Mesangial cell (primary cell): ENCODE measurements around the gene SLC25A40. TPM values are rescaled to one million over a fixed set of nuclear protein-coding genes. Genes with fewer than 3 reads are reported as not detected.

Source experiments
- total RNA-seq: library from RNA; depleted of rRNA; stranded (reverse); fragments of >200 nt; gene quantifications from 2 replicates; pipeline ENCODE4 v1.2.3, GENCODE V29; 2015

Gene SLC25A40, protein sequence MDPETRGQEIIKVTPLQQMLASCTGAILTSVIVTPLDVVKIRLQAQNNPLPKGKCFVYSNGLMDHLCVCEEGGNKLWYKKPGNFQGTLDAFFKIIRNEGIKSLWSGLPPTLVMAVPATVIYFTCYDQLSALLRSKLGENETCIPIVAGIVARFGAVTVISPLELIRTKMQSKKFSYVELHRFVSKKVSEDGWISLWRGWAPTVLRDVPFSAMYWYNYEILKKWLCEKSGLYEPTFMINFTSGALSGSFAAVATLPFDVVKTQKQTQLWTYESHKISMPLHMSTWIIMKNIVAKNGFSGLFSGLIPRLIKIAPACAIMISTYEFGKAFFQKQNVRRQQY
- 9.0 and 16.3 TPM in 2 replicates for total RNA-seq

DNA sequence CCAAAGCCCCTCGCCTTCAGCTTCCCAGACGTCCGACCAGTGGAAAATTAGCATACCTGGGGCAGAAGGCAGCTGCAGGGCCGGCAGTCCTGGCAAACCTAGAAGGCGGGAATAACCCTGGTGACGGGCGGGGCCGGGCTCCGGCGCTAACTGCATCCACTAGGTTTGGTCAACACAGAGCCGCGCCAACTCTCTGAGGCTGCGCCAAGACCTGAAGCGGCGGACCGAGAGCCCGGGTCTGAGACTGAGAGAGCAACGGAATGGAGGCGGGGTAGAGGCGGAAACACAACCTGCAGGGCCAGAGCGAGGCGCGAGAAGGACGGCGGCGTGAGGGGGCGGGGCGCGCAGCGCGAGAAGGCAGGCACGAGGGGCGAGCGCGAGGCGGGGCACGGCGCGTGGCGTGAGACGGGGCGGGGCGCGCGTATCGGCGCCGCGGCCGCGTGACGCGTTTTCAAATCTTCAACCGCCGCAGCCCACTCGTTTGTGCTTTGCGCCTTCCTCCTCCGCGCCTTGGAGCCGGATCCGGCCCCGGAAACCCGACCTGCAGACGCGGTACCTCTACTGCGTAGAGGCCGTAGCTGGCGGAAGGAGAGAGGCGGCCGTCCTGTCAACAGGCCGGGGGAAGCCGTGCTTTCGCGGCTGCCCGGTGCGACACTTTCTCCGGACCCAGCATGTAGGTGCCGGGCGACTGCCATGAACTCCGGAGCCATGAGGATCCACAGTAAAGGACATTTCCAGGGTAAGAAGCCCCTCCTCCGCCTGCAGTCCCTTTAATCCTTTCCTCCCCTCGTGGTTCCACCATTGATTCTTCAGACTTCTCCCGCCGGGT, at the start of gene SLC25A40, which contains the start of gene DBF4:
TSS of gene SLC25A40 (minus strand) at position 321 of the 829 bp plus-strand sequence. CDS start 17,633 bp downstream, outside the sequence.
TSS of gene DBF4 (plus strand) at position 454 of the 829 bp plus-strand sequence. CDS start at position 694, 240 bp downstream.

Other genes starting within 250 kb of the SLC25A40 start
- 0.65 and 0.89 TPM in 2 replicates for gene RUNDC3B, start 248.0 kb downstream of the SLC25A40 start, total RNA-seq
- 10.9 and 48.1 TPM in 2 replicates for gene DBF4, start 133 bp upstream of the SLC25A40 start, total RNA-seq
- 2.0 and 7.3 TPM in 2 replicates for gene ADAM22, start 57.9 kb upstream of the SLC25A40 start, total RNA-seq